Neural progenitor cell (in vitro differentiated cells): ENCODE results near the gene HAL.

ENCODE experiments used
- EZH2 ChIP-seq: fragments of 200-600 bp; sonication (generic); IDR thresholded peaks from 2 replicates; pipeline ENCODE4 v1.6.1; 2017; ENCODE audit warnings: antibody characterized with exemption, mild to moderate bottlenecking, moderate library complexity
- EZH2phosphoT487 ChIP-seq: fragments of 200-600 bp; sonication (generic); IDR thresholded peaks from 2 replicates; pipeline ENCODE4 v1.6.1; 2017; ENCODE audit warnings: antibody characterized with exemption
- TF ChIP-seq, protein P1 (sequence below): fragments of 200-600 bp; sonication (generic); IDR thresholded peaks from 2 replicates; pipeline ENCODE4 v1.5.1; 2017; ENCODE audit warnings: antibody characterized with exemption, mild to moderate bottlenecking

DNA sequence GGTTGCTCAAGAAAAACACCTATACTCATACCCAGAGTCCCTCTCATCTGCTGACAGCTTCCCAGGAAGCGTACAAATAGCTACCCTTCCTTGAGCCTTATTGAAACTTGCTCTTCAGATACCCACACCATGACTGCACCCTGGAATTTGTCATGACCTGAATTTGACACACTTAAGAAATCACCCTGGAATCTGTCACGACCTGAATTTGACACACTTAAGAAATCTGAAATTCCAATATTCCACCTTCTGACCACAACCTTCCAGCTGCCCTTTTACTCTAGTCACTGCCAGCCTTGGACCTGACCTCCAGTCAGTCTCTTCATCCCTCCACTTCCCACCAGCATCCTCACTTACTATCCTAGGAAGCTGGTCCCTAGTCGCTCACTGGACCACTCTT, 1.1 kb upstream of the HAL start:
- TF ChIP-seq, protein P1, sequence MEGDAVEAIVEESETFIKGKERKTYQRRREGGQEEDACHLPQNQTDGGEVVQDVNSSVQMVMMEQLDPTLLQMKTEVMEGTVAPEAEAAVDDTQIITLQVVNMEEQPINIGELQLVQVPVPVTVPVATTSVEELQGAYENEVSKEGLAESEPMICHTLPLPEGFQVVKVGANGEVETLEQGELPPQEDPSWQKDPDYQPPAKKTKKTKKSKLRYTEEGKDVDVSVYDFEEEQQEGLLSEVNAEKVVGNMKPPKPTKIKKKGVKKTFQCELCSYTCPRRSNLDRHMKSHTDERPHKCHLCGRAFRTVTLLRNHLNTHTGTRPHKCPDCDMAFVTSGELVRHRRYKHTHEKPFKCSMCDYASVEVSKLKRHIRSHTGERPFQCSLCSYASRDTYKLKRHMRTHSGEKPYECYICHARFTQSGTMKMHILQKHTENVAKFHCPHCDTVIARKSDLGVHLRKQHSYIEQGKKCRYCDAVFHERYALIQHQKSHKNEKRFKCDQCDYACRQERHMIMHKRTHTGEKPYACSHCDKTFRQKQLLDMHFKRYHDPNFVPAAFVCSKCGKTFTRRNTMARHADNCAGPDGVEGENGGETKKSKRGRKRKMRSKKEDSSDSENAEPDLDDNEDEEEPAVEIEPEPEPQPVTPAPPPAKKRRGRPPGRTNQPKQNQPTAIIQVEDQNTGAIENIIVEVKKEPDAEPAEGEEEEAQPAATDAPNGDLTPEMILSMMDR = no peak
- no peak for TF ChIP-seq EZH2
- no peak for TF ChIP-seq EZH2phosphoT487
